Measurements from ENCODE around the gene PSMD9. TPM values are rescaled to one million over a fixed set of nuclear protein-coding genes. Genes with fewer than 3 reads are reported as not detected.

The PSMD9 gene
- total RNA-seq, 1 experiment from 2014 or later: 55.5 TPM

DNA sequence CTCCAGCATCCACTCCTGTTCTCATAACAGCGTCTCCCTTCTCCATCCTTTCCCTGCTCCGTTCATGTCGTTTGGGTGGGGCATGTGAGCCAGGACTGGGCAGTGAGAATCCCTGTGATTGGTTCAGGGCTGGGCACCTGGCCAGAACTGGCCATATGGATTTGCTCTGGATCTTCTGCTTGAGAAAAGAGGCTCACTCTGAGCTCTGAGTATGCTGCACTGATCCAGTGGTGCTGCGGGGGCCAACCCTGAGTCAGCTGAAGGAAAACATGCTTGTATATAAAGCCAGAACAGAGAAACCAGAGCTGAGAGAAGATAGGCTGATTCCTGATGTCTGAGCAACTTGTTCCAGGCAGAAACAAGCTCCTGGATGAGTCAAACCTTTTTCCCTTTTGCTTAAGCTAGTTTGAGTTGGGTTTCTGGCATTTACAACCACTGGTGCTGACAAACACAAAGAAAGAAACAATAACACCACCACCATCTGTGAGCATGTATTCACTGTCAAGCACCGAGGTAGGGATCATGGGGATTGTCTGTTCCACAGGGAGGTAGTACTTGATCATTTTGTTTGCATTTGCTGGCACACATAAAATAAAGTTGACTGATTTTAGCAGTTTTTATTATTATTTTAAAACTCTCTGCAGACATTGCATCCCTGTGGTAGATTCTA is 15.9 kb upstream of the PSMD9 start:
- no peak for DNase-seq (ENCODE audit: low read depth, low spot score)
- no peak overlapping the region for H3K27ac ChIP-seq (ENCODE audit: low read depth, low read length)
- H4K20me1 ChIP-seq (ENCODE audit: insufficient read depth): no peaks in the 10 kb centered on the region
- BruUV-seq (replicated peaks): no TSS peak
- POLR2A ChIA-PET: interaction anchor here (0.8 kb wide), 1 partner anchor 70 kb away, joined by 3 read pairs; no protein-coding TSS in a partner anchor
- H3K36me3 ChIP-seq (ENCODE audit: control insufficient read depth in 1 of 2, insufficient read depth in 2 of 2, low read length in 2 of 2): no peaks in the 10 kb centered on the region
- CTCF ChIA-PET: interaction anchor here (1.5 kb wide), 1 partner anchor 61 kb away, joined by 4 read pairs; no protein-coding TSS in a partner anchor
- ATAC-seq: peak; percentile 40; the same call in 1 of the 2 replicates
- no peak overlapping the region for H3K4me2 ChIP-seq (ENCODE audit: low read length)
- H2AFZ ChIP-seq (ENCODE audit: low read depth, low read length, poor library complexity, severe bottlenecking): no peak overlapping the region
- H3K4me3 ChIP-seq (replicated peaks in 1 of 2; ENCODE audit: low read depth in 1 of 2, low read length in 2 of 2): no peak overlapping the region
- no peaks in the 10 kb centered on the region for H3K79me2 ChIP-seq (ENCODE audit: insufficient read depth, low read length)
- TF ChIP-seq, protein P1, sequence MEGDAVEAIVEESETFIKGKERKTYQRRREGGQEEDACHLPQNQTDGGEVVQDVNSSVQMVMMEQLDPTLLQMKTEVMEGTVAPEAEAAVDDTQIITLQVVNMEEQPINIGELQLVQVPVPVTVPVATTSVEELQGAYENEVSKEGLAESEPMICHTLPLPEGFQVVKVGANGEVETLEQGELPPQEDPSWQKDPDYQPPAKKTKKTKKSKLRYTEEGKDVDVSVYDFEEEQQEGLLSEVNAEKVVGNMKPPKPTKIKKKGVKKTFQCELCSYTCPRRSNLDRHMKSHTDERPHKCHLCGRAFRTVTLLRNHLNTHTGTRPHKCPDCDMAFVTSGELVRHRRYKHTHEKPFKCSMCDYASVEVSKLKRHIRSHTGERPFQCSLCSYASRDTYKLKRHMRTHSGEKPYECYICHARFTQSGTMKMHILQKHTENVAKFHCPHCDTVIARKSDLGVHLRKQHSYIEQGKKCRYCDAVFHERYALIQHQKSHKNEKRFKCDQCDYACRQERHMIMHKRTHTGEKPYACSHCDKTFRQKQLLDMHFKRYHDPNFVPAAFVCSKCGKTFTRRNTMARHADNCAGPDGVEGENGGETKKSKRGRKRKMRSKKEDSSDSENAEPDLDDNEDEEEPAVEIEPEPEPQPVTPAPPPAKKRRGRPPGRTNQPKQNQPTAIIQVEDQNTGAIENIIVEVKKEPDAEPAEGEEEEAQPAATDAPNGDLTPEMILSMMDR (IDR thresholded peaks at IDR 0.05 in 2 of 3, conservative IDR thresholded peaks at IDR 0.05 in 1 of 3; ENCODE audit: borderline replicate concordance in 1 of 3, insufficient read depth in 1 of 3, low read depth in 2 of 3, low read length in 2 of 3): no peak
- H3K27me3 ChIP-seq (ENCODE audit: insufficient read depth, low read length): no peaks in the 10 kb centered on the region
- no peaks in the 10 kb centered on the region for H3K9me2 ChIP-seq (ENCODE audit: insufficient read depth)
- intact Hi-C loops (cut with micrococcal nuclease): no loop called here
- no peak overlapping the region for H3K9ac ChIP-seq (ENCODE audit: low read length)
- RAD21 ChIA-PET (ENCODE audit: low non-redundant PET in 1 of 2, low total read pairs in 2 of 2, uncharacterized antibody in 2 of 2, unreplicated experiment in 2 of 2): no interaction called here
- H3K9me3 ChIP-seq (ENCODE audit: control insufficient read depth in 1 of 2, insufficient read depth in 1 of 2, low read depth in 1 of 2, low read length in 2 of 2): no peaks in the 10 kb centered on the region
- peaks cover 0 to 5% of the 10 kb centered on the region in 2 experiments; a peak in 1 of 4 replicates for H3K4me1 ChIP-seq (ENCODE audit: control insufficient read depth in 1 of 2, insufficient read depth in 2 of 2, low read length in 2 of 2)

DNA sequence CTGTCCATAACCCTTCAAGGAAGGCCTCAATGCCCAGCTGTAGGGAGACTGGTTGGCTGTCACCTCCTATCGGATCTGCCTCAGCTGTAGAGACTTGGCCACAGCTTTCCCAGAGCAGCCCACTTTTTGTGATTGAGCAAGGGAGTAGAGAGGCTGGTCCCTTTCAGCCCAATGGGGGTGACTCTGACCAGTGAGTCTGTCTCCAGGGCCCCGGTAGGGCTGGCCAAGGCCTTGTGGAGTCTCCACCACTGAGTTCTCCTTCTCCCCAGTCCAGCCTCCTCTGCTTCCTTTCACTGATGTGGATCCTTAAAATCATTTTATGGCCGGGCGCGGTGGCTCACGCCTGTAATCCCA is 15.4 kb upstream of the PSMD9 start:
- H3K4me3 ChIP-seq (replicated peaks in 1 of 2; ENCODE audit: low read depth in 1 of 2, low read length in 2 of 2): no peak overlapping the region
- RAD21 ChIA-PET (ENCODE audit: low non-redundant PET in 1 of 2, low total read pairs in 2 of 2, uncharacterized antibody in 2 of 2, unreplicated experiment in 2 of 2): no interaction called here
- CTCF ChIA-PET: interaction anchor here (1.0 to 1.5 kb wide), 2 partner anchors 15 to 61 kb away, joined by 3 to 4 read pairs; partner anchors contain the start of gene PSMD9
- ATAC-seq: no peak
- H4K20me1 ChIP-seq (ENCODE audit: insufficient read depth): no peaks in the 10 kb centered on the region
- no peak overlapping the region for H3K27ac ChIP-seq (ENCODE audit: low read depth, low read length)
- no peak for TF ChIP-seq FOSL1 (IDR thresholded peaks at IDR 0.05; ENCODE audit: low read depth)
- no peak for TF ChIP-seq POLR2AphosphoS5 (IDR thresholded peaks at IDR 0.05; ENCODE audit: low read depth, low read length)
- TF ChIP-seq CEBPB (IDR thresholded peaks at IDR 0.05; ENCODE audit: low read depth): no peak
- no peak for TF ChIP-seq SRF (IDR thresholded peaks at IDR 0.05; ENCODE audit: low read depth)
- TF ChIP-seq TCF7L2 (IDR thresholded peaks at IDR 0.05; ENCODE audit: borderline replicate concordance, extremely low read depth, insufficient read depth, insufficient read length): no peak
- TF ChIP-seq CBX3 (IDR thresholded peaks at IDR 0.05; ENCODE audit: low read depth): no peak
- TF ChIP-seq YY1 (IDR thresholded peaks at IDR 0.05; ENCODE audit: extremely low read depth, insufficient replicate concordance, low read depth, low read length): no peak
- TF ChIP-seq JUND (IDR thresholded peaks at IDR 0.05): no peak
- TF ChIP-seq, protein P2, sequence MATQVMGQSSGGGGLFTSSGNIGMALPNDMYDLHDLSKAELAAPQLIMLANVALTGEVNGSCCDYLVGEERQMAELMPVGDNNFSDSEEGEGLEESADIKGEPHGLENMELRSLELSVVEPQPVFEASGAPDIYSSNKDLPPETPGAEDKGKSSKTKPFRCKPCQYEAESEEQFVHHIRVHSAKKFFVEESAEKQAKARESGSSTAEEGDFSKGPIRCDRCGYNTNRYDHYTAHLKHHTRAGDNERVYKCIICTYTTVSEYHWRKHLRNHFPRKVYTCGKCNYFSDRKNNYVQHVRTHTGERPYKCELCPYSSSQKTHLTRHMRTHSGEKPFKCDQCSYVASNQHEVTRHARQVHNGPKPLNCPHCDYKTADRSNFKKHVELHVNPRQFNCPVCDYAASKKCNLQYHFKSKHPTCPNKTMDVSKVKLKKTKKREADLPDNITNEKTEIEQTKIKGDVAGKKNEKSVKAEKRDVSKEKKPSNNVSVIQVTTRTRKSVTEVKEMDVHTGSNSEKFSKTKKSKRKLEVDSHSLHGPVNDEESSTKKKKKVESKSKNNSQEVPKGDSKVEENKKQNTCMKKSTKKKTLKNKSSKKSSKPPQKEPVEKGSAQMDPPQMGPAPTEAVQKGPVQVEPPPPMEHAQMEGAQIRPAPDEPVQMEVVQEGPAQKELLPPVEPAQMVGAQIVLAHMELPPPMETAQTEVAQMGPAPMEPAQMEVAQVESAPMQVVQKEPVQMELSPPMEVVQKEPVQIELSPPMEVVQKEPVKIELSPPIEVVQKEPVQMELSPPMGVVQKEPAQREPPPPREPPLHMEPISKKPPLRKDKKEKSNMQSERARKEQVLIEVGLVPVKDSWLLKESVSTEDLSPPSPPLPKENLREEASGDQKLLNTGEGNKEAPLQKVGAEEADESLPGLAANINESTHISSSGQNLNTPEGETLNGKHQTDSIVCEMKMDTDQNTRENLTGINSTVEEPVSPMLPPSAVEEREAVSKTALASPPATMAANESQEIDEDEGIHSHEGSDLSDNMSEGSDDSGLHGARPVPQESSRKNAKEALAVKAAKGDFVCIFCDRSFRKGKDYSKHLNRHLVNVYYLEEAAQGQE (IDR thresholded peaks at IDR 0.05; ENCODE audit: low read depth): no peak
- peaks cover 0 to 5% of the 10 kb centered on the region in 2 experiments; a peak in 1 of 4 replicates for H3K4me1 ChIP-seq (ENCODE audit: control insufficient read depth in 1 of 2, insufficient read depth in 2 of 2, low read length in 2 of 2)
- H3K4me2 ChIP-seq (ENCODE audit: low read length): no peak overlapping the region
- no peaks in the 10 kb centered on the region for H3K79me2 ChIP-seq (ENCODE audit: insufficient read depth, low read length)
- no peak overlapping the region for H2AFZ ChIP-seq (ENCODE audit: low read depth, low read length, poor library complexity, severe bottlenecking)
- H3K36me3 ChIP-seq (ENCODE audit: control insufficient read depth in 1 of 2, insufficient read depth in 2 of 2, low read length in 2 of 2): no peaks in the 10 kb centered on the region
- H3K27me3 ChIP-seq (ENCODE audit: insufficient read depth, low read length): no peaks in the 10 kb centered on the region
- no peak overlapping the region for H3K9ac ChIP-seq (ENCODE audit: low read length)
- H3K9me2 ChIP-seq (ENCODE audit: insufficient read depth): no peaks in the 10 kb centered on the region
- intact Hi-C loops (cut with micrococcal nuclease): no loop called here
- no peaks in the 10 kb centered on the region for H3K9me3 ChIP-seq (ENCODE audit: control insufficient read depth in 1 of 2, insufficient read depth in 1 of 2, low read depth in 1 of 2, low read length in 2 of 2)
- POLR2A ChIA-PET: no interaction called here
- no TSS peak for BruUV-seq (replicated peaks)
- DNase-seq (ENCODE audit: low read depth, low spot score): no peak

Data from HCT116 (cell line).